Vagina (tissue), 2 donors: ENCODE data around the gene CX3CL1. TPM values are rescaled to one million over a fixed set of nuclear protein-coding genes. Genes with fewer than 3 reads are reported as not detected.
"Not testable (repeated sequence)": the region's sequence is repeated elsewhere in the genome, so short reads cannot be mapped to it uniquely, and the experiment has no call there.

Source experiments
- DNase-seq, 2 donors: peaks; one replicate each; pipeline ENCODE4 v3.0.0-alpha.2; 2017; ENCODE audit errors: extremely low spot score in 2 of 2
- H3K27ac ChIP-seq: fragments of 200-600 bp; sonication (generic); one replicate; pipeline ENCODE4 v1.5.1; 2019
- H3K27me3 ChIP-seq: fragments of 200-600 bp; sonication (generic); one replicate; pipeline ENCODE4 v1.5.1; 2019
- H3K36me3 ChIP-seq, 2 donors: fragments of 200-600 bp; sonication (generic); one replicate each; pipeline ENCODE4 v1.5.1; 2017 to 2019
- H3K4me1 ChIP-seq: fragments of 200-600 bp; sonication (generic); one replicate; pipeline ENCODE4 v1.5.1; 2019
- H3K4me3 ChIP-seq, 2 donors: fragments of 200-600 bp; sonication (generic); 1 replicate in 1 of 2; 2 replicates in 1 of 2; pipeline ENCODE4 v1.5.1; 2016 to 2019
- H3K9me3 ChIP-seq: fragments of 200-600 bp; sonication (generic); one replicate; pipeline ENCODE4 v1.5.1; 2019
- CTCF ChIP-seq, 3 experiments: fragments of 450-650 bp in 2 of 3; fragments of 200-600 bp in 1 of 3; sonication (generic) in 1 of 3; IDR thresholded peaks; one replicate each; pipeline ENCODE4 v1.5.1; 2017 to 2019; ENCODE audit warnings: antibody characterized with exemption in 3 of 3, mild to moderate bottlenecking in 2 of 3, moderate library complexity in 2 of 3
- POLR2A ChIP-seq, 2 donors: fragments of 450-650 bp; IDR thresholded peaks; one replicate each; pipeline ENCODE4 v1.6.1; 2017; ENCODE audit warnings: antibody characterized with exemption in 2 of 2, mild to moderate bottlenecking in 2 of 2, moderate library complexity in 2 of 2
- POLR2AphosphoS5 ChIP-seq, 2 donors: sonication (generic); formaldehyde crosslinking; IDR thresholded peaks; one replicate each; pipeline ENCODE4 v1.9.0; 2017; ENCODE audit warnings: antibody characterized with exemption in 2 of 2, mild to moderate bottlenecking in 2 of 2, low read depth in 1 of 2; ENCODE audit not compliant: insufficient read depth in 1 of 2
- intact Hi-C: fragments of 100-400 bp; cut with DNase I; formaldehyde crosslinking; loops from one replicate; pipeline ENCODE4 v1.15.1; 2023
- total RNA-seq: library from RNA; depleted of rRNA; stranded (reverse); fragments of >200 nt; gene quantifications from one replicate; pipeline ENCODE4 v1.2.3, GENCODE V29; 2016

CX3CL1 gene
- total RNA-seq, 1 donor from 2014 or later = 24.8 TPM

GRCh38 chr16:57395026-57395425, 22.7 kb downstream of the CX3CL1 start:
- Histone ChIP-seq H3K27ac (no peak overlapping the region), H3K4me3 (no peak overlapping the region), H3K27me3 (no peaks in the 10 kb centered on the region), H3K36me3 (no peaks in the 10 kb centered on the region), H3K9me3 (no peaks in the 10 kb centered on the region), H3K4me1 (peaks cover 6% of the 10 kb centered on the region)
- intact Hi-C loops = no loop called here
- TF ChIP-seq POLR2AphosphoS5 (IDR thresholded peaks at IDR 0.05; ENCODE audit: insufficient read depth in 1 of 2, low read depth in 1 of 2) (no peak), CTCF (IDR thresholded peaks at IDR 0.05) (no peak), POLR2A (IDR thresholded peaks at IDR 0.05) (no peak)
- DNase-seq = no peak

- H3K36me3 ChIP-seq = no peaks in the 10 kb centered on the region
- H3K4me1 ChIP-seq = no peaks in the 10 kb centered on the region
- H3K27me3 ChIP-seq = no peaks in the 10 kb centered on the region
- no peak overlapping the region for H3K27ac ChIP-seq
- H3K9me3 ChIP-seq = no peaks in the 10 kb centered on the region
- TF ChIP-seq POLR2A (IDR thresholded peaks at IDR 0.05) (no peak), CTCF (IDR thresholded peaks at IDR 0.05) (no peak), POLR2AphosphoS5 (IDR thresholded peaks at IDR 0.05; ENCODE audit: insufficient read depth in 1 of 2, low read depth in 1 of 2) (no peak)
- no peak for DNase-seq
- H3K4me3 ChIP-seq = no peak overlapping the region
- intact Hi-C loops = no loop called here
Observed at GRCh38 chr16:57396786-57397185, 24.5 kb downstream of the CX3CL1 start.

- H3K27ac ChIP-seq, H3K9me3 ChIP-seq, H3K4me3 ChIP-seq, H3K4me1 ChIP-seq, H3K27me3 ChIP-seq, intact Hi-C loops, DNase-seq, H3K36me3 ChIP-seq: not testable (repeated sequence)
Observed at GRCh38 chr16:57397493-57397892, 25.2 kb downstream of the CX3CL1 start.

- no peaks in the 10 kb centered on the region for H3K36me3 ChIP-seq
- TF ChIP-seq CTCF (IDR thresholded peaks at IDR 0.05) = no peak
- no peak for TF ChIP-seq POLR2AphosphoS5 (IDR thresholded peaks at IDR 0.05; ENCODE audit: insufficient read depth in 1 of 2, low read depth in 1 of 2)
- no peak for TF ChIP-seq POLR2A (IDR thresholded peaks at IDR 0.05)
- H3K9me3 ChIP-seq = no peaks in the 10 kb centered on the region
- no peak for DNase-seq
- H3K27me3 ChIP-seq = no peaks in the 10 kb centered on the region
- H3K27ac ChIP-seq = no peak overlapping the region
- intact Hi-C loops = no loop called here
- H3K4me3 ChIP-seq = no peak overlapping the region
- no peaks in the 10 kb centered on the region for H3K4me1 ChIP-seq
Observed at GRCh38 chr16:57401943-57402640, 29.8 kb downstream of the CX3CL1 start.

- Histone ChIP-seq H3K36me3 (no peaks in the 10 kb centered on the region), H3K27me3 (no peaks in the 10 kb centered on the region), H3K4me3 (no peak within 1 kb of the TSS), H3K27ac (no peak within 1 kb of the TSS), H3K9me3 (no peaks in the 10 kb centered on the region), H3K4me1 (no peaks in the 10 kb centered on the region)
- DNase-seq = no peak
- TF ChIP-seq CTCF (IDR thresholded peaks at IDR 0.05) (no peak), POLR2A (IDR thresholded peaks at IDR 0.05) (no peak), POLR2AphosphoS5 (IDR thresholded peaks at IDR 0.05; ENCODE audit: insufficient read depth in 1 of 2, low read depth in 1 of 2) (no peak)
- intact Hi-C loops = no loop called here
Observed at GRCh38 chr16:57403965-57404817, 31.9 kb downstream of the CX3CL1 start, which contains the start of gene CCL17. Gene CCL17, plus strand, starts transcription at chr16:57404767. Its CDS starts 9,166 bp downstream, at chr16:57413933.
